BE2C (cell line): ENCODE data around the gene PERCC1.

ENCODE experiments used
- DNase-seq: peaks from one replicate; pipeline ENCODE4 v3.0.0-alpha.2; 2020
- H3K27me3 ChIP-seq: fragments of 250-450 bp; sonication (Bioruptor Pico); 2 replicates; pipeline ENCODE4 v1.5.1; 2020; ENCODE audit warnings: mild to moderate bottlenecking
- H3K36me3 ChIP-seq: fragments of 250-450 bp; sonication (Bioruptor Pico); 2 replicates; pipeline ENCODE4 v1.5.1; 2020; ENCODE audit warnings: mild to moderate bottlenecking
- H3K4me1 ChIP-seq: fragments of 250-450 bp; sonication (Bioruptor Pico); 2 replicates; pipeline ENCODE4 v1.5.1; 2020
- H3K4me3 ChIP-seq: 2 replicates; pipeline ENCODE4 v1.5.1; 2011; ENCODE audit warnings: low read depth, low read length
- H3K9me3 ChIP-seq: fragments of 250-450 bp; sonication (Bioruptor Pico); 2 replicates; pipeline ENCODE4 v1.5.1; 2020
- CTCF ChIP-seq: IDR thresholded peaks from 2 replicates; pipeline ENCODE4 v1.5.1; 2012; ENCODE audit warnings: mild to moderate bottlenecking, low read depth, low read length

PERCC1 gene

GRCh38 chr16:1448536-1449116, 17.7 kb downstream of the PERCC1 start:
- TF ChIP-seq CTCF = no peak
- Histone ChIP-seq H3K4me1 (no peaks in the 10 kb centered on the region), H3K4me3 (no peak overlapping the region), H3K36me3 (peaks cover 36% of the 10 kb centered on the region), H3K9me3 (no peaks in the 10 kb centered on the region), H3K27me3 (no peaks in the 10 kb centered on the region)
- no peak for DNase-seq

DNA sequence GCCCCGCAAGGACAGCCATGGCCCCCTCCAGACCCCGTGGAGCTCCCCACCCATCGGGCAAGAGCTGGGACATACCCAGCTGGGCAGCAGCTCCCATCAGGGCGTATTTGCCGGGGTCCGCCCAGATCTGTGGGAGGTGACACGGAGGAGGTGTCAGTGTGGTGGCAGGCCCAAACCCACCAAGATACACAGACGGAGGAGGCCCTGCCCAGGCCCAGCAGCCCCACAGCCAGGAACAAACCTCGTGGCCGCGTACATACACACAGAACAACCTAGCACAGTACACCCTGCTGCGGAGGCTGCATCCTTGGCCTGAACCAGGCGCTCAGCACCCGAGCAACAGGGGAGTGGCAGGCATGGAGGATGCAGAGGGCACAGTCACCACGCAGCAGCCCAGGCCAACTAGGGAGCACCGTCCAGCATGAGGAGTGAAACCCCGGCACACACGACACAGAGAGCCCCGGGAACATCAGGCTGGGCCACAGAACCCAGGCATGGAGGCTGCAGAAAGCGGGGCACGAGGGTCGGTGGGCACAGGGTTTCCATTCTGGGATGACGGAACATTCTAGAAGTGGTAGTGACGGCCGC, 18.4 kb downstream of the PERCC1 start:
- Histone ChIP-seq H3K36me3 (peaks cover 37% of the 10 kb centered on the region), H3K27me3 (no peaks in the 10 kb centered on the region), H3K4me3 (no peak overlapping the region), H3K4me1 (no peaks in the 10 kb centered on the region), H3K9me3 (no peaks in the 10 kb centered on the region)
- no peak for DNase-seq
- no peak for TF ChIP-seq CTCF

DNA sequence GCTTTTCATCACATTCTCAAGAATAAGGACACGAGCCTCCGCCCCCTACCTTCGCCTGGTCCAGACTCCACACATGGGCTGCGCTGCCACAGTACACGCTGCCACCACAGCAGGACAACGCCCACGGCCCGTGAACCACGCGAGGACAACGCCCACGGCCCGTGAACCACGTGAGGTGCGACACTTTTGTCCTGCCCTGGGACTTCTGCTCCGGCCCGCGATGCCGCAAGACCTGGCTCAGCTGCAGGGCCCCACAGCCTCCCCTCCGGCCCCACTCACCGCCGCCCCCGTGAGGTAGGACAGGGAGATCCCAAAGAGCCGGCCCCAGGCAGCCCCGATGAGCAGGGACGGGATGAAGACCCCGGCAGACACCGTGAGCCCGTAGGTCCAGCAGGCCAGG, 19.3 kb downstream of the PERCC1 start:
- Histone ChIP-seq H3K36me3 (peaks cover 37% of the 10 kb centered on the region), H3K9me3 (no peaks in the 10 kb centered on the region), H3K4me1 (no peaks in the 10 kb centered on the region), H3K4me3 (no peak overlapping the region), H3K27me3 (no peaks in the 10 kb centered on the region)
- peak; percentile 22 for TF ChIP-seq CTCF
- DNase-seq = no peak

DNA sequence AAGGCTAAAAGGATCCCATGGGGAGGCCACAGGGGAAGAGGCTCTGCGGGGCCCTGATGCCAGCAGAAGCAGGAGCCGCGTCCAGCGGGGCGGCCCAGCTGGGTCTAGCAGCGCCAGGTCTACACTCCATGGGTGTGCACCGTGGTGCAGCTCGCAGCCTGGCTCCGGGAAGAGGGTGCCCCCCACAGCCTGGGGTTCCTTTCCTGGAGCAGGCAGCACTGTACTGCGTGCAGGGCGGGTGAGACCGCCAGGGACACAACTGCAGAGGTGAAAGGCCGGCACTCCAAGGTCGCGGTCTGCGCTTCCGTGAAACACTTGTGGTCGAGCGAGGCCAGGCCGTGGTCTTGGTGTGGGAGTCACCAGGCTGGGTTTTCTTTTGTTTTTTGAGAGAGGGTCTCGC, 20.0 kb downstream of the PERCC1 start:
- no peak for DNase-seq
- Histone ChIP-seq H3K4me3 (no peak overlapping the region), H3K9me3 (no peaks in the 10 kb centered on the region), H3K27me3 (no peaks in the 10 kb centered on the region), H3K36me3 (peaks cover 37% of the 10 kb centered on the region), H3K4me1 (no peaks in the 10 kb centered on the region)
- TF ChIP-seq CTCF = no peak

DNA sequence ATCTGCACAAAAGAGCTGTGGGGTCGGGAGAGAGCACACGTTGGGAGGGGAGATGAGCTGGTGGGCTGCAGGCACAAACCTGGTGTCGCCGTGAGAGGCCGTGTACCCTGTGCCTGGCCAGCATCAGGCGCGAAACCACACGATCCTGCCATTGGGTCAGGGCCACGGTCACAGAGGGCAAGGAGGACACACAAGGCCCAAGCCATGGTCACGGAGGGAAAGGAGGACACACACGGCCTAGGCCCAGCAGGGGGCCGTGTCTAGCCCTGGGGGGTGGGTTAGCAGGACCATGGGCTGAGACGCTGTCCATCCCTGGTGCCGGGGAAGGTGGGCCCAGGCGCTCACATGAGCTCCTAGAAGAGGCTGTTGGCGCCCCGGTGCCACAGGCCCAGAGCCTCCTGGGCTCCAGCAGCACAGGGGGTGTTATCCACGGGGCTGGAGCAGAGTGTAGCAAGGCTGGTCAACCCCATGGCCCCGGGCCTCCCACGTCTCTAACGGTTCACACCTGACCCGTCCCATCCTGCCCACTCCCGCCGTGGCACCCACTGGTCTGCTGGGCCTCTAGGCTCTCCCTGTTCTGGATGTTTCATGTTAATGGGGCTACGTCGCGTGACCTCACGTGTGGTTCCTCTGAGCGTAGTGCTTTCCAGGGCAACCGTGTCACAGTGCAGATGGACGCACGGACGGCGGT, 21.0 kb downstream of the PERCC1 start:
- Histone ChIP-seq H3K9me3 (no peaks in the 10 kb centered on the region), H3K4me1 (no peaks in the 10 kb centered on the region), H3K36me3 (peaks cover 29% of the 10 kb centered on the region), H3K27me3 (no peaks in the 10 kb centered on the region), H3K4me3 (no peak overlapping the region)
- no peak for TF ChIP-seq CTCF
- no peak for DNase-seq

DNA sequence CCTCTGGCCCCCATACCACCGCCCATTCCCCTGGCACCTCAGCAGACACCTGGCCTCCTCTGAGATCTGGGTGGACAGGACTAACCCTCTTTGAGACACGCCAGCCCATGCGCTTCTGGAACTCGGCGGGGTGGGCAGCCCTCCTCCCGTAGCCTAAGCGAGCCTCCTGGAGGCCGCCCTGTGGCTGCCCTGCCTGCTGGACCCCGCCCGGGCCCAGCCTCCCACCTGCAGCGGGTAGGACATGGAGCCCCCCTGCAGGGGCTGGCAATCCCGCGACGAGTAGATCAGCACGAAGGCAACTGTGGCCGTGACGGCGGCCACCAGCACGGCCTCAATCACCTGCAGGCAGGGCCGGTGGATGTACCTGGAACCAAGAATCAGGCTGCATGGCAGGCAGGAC, 21.7 kb downstream of the PERCC1 start:
- H3K9me3 ChIP-seq = no peaks in the 10 kb centered on the region
- H3K36me3 ChIP-seq = peaks cover 28% of the 10 kb centered on the region
- DNase-seq = no peak
- no peak overlapping the region for H3K4me3 ChIP-seq
- H3K4me1 ChIP-seq = no peaks in the 10 kb centered on the region
- TF ChIP-seq CTCF = no peak
- H3K27me3 ChIP-seq = no peaks in the 10 kb centered on the region
